HEK293 (cell line): ENCODE results near the gene PGAP1.

Source experiments
- ZNF10 ChIP-seq: fragments of 450-650 bp; formaldehyde crosslinking; IDR thresholded peaks from 2 replicates; pipeline ENCODE4 v1.5.1; 2017; ENCODE audit warnings: missing biosample characterization, missing genetic modification characterization
- ZNF138 ChIP-seq: fragments of 450-650 bp; formaldehyde crosslinking; IDR thresholded peaks from 2 replicates; pipeline ENCODE4 v1.5.1; 2016; ENCODE audit warnings: missing biosample characterization, missing genetic modification characterization, borderline replicate concordance
- ZNF324 ChIP-seq: fragments of 450-650 bp; formaldehyde crosslinking; IDR thresholded peaks from 2 replicates; pipeline ENCODE4 v1.5.1; 2016; ENCODE audit warnings: missing biosample characterization, missing genetic modification characterization
- ZNF701 ChIP-seq: fragments of 450-650 bp; formaldehyde crosslinking; IDR thresholded peaks from 2 replicates; pipeline ENCODE4 v1.5.1; 2016; ENCODE audit warnings: missing biosample characterization, missing genetic modification characterization
- TF ChIP-seq, protein P1 (sequence below): fragments of 450-650 bp; formaldehyde crosslinking; IDR thresholded peaks from 2 replicates; pipeline ENCODE4 v1.5.1; 2016; ENCODE audit warnings: missing biosample characterization, missing genetic modification characterization

DNA sequence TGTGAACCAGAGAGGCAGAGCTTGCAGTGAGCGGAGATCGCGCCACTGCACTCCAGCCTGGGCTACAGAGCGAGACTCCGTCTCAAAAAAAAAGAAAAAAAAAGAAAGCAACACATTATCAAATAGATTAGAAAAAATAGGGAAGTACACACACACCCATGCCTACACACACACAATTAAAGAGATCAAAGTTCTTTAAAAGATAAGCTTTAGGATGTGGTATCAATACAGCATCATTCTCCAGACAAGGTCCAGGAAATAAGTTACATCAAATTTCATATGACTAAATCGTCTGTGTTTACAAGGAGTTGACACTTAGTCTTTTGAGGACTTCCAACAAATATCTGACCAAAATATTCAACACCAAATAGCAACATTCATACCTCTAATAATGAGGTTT, 25.7 kb downstream of the PGAP1 start:
- no peak for TF ChIP-seq ZNF324
- TF ChIP-seq, protein P1, sequence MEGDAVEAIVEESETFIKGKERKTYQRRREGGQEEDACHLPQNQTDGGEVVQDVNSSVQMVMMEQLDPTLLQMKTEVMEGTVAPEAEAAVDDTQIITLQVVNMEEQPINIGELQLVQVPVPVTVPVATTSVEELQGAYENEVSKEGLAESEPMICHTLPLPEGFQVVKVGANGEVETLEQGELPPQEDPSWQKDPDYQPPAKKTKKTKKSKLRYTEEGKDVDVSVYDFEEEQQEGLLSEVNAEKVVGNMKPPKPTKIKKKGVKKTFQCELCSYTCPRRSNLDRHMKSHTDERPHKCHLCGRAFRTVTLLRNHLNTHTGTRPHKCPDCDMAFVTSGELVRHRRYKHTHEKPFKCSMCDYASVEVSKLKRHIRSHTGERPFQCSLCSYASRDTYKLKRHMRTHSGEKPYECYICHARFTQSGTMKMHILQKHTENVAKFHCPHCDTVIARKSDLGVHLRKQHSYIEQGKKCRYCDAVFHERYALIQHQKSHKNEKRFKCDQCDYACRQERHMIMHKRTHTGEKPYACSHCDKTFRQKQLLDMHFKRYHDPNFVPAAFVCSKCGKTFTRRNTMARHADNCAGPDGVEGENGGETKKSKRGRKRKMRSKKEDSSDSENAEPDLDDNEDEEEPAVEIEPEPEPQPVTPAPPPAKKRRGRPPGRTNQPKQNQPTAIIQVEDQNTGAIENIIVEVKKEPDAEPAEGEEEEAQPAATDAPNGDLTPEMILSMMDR (tag by site-specific recombination), result no peak
- TF ChIP-seq ZNF701 (tag by site-specific recombination), result no peak
- no peak for TF ChIP-seq ZNF138 (tag by site-specific recombination)
- TF ChIP-seq ZNF10 (tag by site-specific recombination), result no peak
